Kidney (tissue), 14 donors: Measurements from ENCODE around the gene HLA-DOA. TPM values are rescaled to one million over a fixed set of nuclear protein-coding genes. Genes with fewer than 3 reads are reported as not detected.

Experiments
- DNase-seq, 5 donors: peaks; one replicate each; pipeline ENCODE4 v3.0.0-alpha.2; 2013 to 2020
- FAIRE-seq: peaks from 2 replicates; lab custom pipeline; 2012; peaks lifted over from hg19 to GRCh38; lab: Jason Lieb, UNC
- H3K27ac ChIP-seq, 2 donors: one replicate each; pipeline ENCODE4 v1.7.0; 2013; ENCODE audit warnings: low read depth in 2 of 2, low read length in 2 of 2, inconsistent platforms in 1 of 2
- H3K27me3 ChIP-seq: one replicate; pipeline ENCODE4 v1.7.1; 2013; ENCODE audit warnings: low read length, inconsistent platforms; ENCODE audit not compliant: control insufficient read depth, insufficient read depth
- H3K36me3 ChIP-seq, 3 donors: one replicate each; pipeline versions ENCODE4 v1.7.0 to v1.7.1; 2013; ENCODE audit warnings: low read length in 3 of 3, control low read depth in 1 of 3, inconsistent platforms in 1 of 3; ENCODE audit not compliant: insufficient read depth in 3 of 3, control insufficient read depth in 2 of 3
- H3K4me1 ChIP-seq, 3 donors: one replicate each; pipeline versions ENCODE4 v1.7.0 to v1.7.1; 2013; ENCODE audit warnings: low read length in 3 of 3, inconsistent platforms in 1 of 3, low read depth in 1 of 3; ENCODE audit not compliant: control insufficient read depth in 2 of 3, insufficient read depth in 2 of 3
- H3K4me3 ChIP-seq, 3 donors: one replicate each; pipeline versions ENCODE4 v1.7.0 to v1.8.1; 2013; ENCODE audit warnings: low read length in 3 of 3, control low read depth in 1 of 3, inconsistent platforms in 1 of 3
- H3K9ac ChIP-seq, 3 donors: one replicate each; pipeline versions ENCODE4 v1.7.0 to v1.7.1; 2013; ENCODE audit warnings: low read length in 3 of 3, control low read depth in 1 of 3, inconsistent platforms in 1 of 3
- H3K9me3 ChIP-seq, 3 donors: one replicate each; pipeline versions ENCODE4 v1.7.0 to v1.7.1; 2013; ENCODE audit warnings: low read length in 3 of 3, control low read depth in 1 of 3, inconsistent platforms in 1 of 3; ENCODE audit not compliant: control insufficient read depth in 2 of 3, insufficient read depth in 1 of 3
- intact Hi-C: fragments of 100-400 bp; cut with DNase I; formaldehyde crosslinking; loops from one replicate; pipeline ENCODE4 v1.11.1; 2022
- polyA plus RNA-seq: library from polyadenylated mRNA; stranded (reverse); fragments of 350-450 nt; fragmentation: Illumina TruSeq; extraction: RNeasy Lipid Tissue Mini Kit (QIAGEN cat#74804); gene quantifications from one replicate; pipeline ENCODE4 v1.2.3, GENCODE V29; 2014; ENCODE audit warnings: low read depth, low replicate concordance; ENCODE audit not compliant: insufficient read depth
- total RNA-seq: library from RNA; stranded (reverse); fragmentation: NEBNext Ultra II Directional; extraction: Animal tissue kit (Norgen Biotek cat#: 25700); gene quantifications from one replicate; pipeline ENCODE4 v1.2.1, GENCODE V29; 2021
- TF ChIP-seq, protein P1 (sequence below): IDR thresholded peaks from 3 replicates; pipeline ENCODE4 v1.5.1; 2012; ENCODE audit warnings: mild to moderate bottlenecking, moderate library complexity, borderline replicate concordance; ENCODE audit not compliant: insufficient read depth; ENCODE audit errors: extremely low read depth
- donor health status: control.
- donor health status: control.
- donor health status: control.
- donor health status: control.
- donor health status: control.
- donor health status: DM: yes; HTN: yes; CAD: no.
- donor health status: Normal renal cell carcinoma (clear cell type).

Gene HLA-DOA
- total and polyA plus RNA-seq, 2 donors from 2014 or later = 10.8 to 21.6 TPM

DNA sequence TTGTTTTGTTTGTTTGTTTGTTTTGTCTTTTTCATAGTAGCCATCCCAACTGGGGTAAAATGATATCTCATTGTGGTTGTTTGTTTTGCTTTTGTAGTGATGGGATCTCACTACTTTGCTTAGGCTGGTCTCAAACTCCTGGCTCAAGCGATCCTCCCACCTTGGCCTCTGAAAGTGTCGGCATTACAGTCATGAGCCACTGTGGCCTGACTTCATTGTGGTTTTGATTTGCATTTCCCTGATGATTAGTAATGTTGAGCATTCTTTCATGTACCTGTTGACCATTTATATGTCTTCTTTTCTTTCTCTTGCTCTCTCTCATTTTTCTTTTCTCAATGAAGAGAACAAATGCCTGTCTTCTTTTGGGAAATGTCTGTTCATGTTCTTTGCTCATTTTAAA lies 30.8 kb upstream of the HLA-DOA start:
- Histone ChIP-seq H3K9me3 (no peaks in the 10 kb centered on the region), H3K27ac (no peak overlapping the region), H3K36me3 (no peaks in the 10 kb centered on the region), H3K27me3 (no peaks in the 10 kb centered on the region), H3K4me3 (no peak overlapping the region), H3K4me1 (no peaks in the 10 kb centered on the region), H3K9ac (no peak overlapping the region)
- intact Hi-C loops = no loop called here
- DNase-seq (no peak), FAIRE-seq (no peak)
- TF ChIP-seq, protein P1, sequence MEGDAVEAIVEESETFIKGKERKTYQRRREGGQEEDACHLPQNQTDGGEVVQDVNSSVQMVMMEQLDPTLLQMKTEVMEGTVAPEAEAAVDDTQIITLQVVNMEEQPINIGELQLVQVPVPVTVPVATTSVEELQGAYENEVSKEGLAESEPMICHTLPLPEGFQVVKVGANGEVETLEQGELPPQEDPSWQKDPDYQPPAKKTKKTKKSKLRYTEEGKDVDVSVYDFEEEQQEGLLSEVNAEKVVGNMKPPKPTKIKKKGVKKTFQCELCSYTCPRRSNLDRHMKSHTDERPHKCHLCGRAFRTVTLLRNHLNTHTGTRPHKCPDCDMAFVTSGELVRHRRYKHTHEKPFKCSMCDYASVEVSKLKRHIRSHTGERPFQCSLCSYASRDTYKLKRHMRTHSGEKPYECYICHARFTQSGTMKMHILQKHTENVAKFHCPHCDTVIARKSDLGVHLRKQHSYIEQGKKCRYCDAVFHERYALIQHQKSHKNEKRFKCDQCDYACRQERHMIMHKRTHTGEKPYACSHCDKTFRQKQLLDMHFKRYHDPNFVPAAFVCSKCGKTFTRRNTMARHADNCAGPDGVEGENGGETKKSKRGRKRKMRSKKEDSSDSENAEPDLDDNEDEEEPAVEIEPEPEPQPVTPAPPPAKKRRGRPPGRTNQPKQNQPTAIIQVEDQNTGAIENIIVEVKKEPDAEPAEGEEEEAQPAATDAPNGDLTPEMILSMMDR = no peak

DNA sequence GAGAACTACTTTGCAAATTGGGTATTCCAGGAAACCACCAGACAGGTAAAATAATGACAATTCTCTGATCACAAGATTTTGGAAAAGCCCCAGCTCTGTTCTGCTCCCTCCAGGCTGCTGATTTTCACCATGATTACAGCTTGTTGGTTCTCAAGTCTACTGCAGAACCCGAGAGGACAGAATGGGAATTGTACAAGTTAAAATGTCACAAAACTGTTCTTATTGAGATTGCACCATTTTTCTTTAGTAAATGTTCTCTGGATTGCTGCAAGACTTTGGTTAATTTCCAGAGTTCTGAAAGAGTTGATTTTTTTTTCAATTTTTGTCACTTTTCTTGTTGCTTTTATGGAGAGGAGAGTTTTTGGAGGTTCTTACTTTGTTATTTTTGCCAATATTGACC lies 27.1 kb upstream of the HLA-DOA start:
- Histone ChIP-seq H3K4me3 (no peak overlapping the region), H3K4me1 (no peaks in the 10 kb centered on the region), H3K27me3 (no peaks in the 10 kb centered on the region), H3K27ac (no peak overlapping the region), H3K9me3 (no peaks in the 10 kb centered on the region), H3K36me3 (no peaks in the 10 kb centered on the region), H3K9ac (no peak overlapping the region)
- TF ChIP-seq, protein P1 = no peak
- FAIRE-seq (no peak), DNase-seq (no peak)
- intact Hi-C loops = no loop called here

DNA sequence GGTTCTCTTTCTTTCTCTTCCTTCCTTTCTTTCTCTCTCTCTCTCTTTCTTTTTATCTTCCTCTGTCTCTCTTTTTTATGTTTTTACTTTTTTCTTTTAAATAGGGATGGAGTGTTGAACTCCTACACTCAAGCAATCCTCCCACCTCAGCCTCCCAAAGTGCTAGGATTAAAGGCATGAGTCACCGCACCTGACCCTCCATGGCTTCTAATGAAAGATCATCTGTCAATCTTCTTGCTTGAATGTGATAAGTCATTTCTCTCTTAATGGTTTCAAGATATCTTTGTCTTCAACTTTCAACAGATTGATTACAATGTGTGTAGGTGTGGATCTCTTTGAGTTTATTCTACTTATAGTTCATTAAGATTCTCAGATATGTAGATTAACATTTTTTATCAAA lies 25.2 kb upstream of the HLA-DOA start:
- Histone ChIP-seq H3K27ac (no peak overlapping the region), H3K4me3 (no peak overlapping the region), H3K9ac (no peak overlapping the region), H3K36me3 (no peaks in the 10 kb centered on the region), H3K27me3 (no peaks in the 10 kb centered on the region), H3K4me1 (peaks cover 0 to 3% (median 0%) of the 10 kb centered on the region in 3 donors), H3K9me3 (no peaks in the 10 kb centered on the region)
- TF ChIP-seq, protein P1 = no peak
- DNase-seq (no peak), FAIRE-seq (no peak)
- intact Hi-C loops = no loop called here

DNA sequence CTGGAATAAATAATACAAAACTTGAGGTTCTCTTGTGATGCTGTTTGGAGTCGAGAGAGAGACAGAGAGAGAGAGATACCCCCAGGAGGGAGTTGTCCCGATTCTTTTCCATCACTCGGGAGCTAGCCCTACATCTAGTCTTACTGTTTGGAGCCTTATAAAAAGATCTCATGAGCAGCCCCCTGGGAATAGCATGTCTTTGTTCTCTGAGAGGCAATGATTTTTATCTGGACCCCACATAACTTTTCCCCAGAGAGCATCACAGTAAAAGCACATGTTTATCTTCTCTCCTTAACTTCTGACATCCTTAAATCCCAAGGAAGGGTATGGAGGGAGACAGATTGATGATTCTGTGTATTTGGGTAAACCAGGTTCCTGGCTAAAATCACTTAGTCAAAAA lies 20.9 kb upstream of the HLA-DOA start:
- TF ChIP-seq, protein P1 = no peak
- Histone ChIP-seq H3K36me3 (no peaks in the 10 kb centered on the region), H3K9ac (no peak overlapping the region), H3K27me3 (no peaks in the 10 kb centered on the region), H3K27ac (peak overlapping the region; percentile 54 to 85), H3K4me1 (peaks cover 0 to 5% (median 0%) of the 10 kb centered on the region in 3 donors), H3K9me3 (no peaks in the 10 kb centered on the region), H3K4me3 (no peak overlapping the region)
- DNase-seq (no peak), FAIRE-seq (no peak)
- intact Hi-C loops = no loop called here
